HCT116 (cell line): ENCODE measurements around the gene ADGRG6. TPM values are rescaled to one million over a fixed set of nuclear protein-coding genes. Genes with fewer than 3 reads are reported as not detected.

ENCODE experiments used
- ATAC-seq: fragments of 200-7000 bp; cut with Tn5 transposase; 2 replicates; pipeline ENCODE4 v1.9.1; 2020; ENCODE audit warnings: mild to moderate bottlenecking, moderate library complexity
- BruUV-seq: library from RNA; stranded (reverse); fragments of 400-500 nt; replicated peaks from 2 replicates; lab custom pipeline; 2021; lab: Mats Ljungman, UMichigan
- CTCF ChIA-PET: fragments of 300-600 bp; sonication (Branson Sonifier 250); formaldehyde crosslinking; loops from one replicate; lab custom pipeline; 2021; ENCODE audit warnings: antibody characterized with exemption; lab: Charles Lee
- POLR2A ChIA-PET: fragments of 300-600, 350-600 bp; sonication (Branson Sonifier 250); formaldehyde crosslinking; loops from one replicate; lab custom pipeline; 2021; ENCODE audit warnings: antibody characterized with exemption; lab: Charles Lee
- RAD21 ChIA-PET, 2 experiments: fragments of 300-600 bp; sonication (Branson Sonifier 250); formaldehyde crosslinking; loops; one replicate each; lab custom pipeline; 2023; ENCODE audit warnings: low total read pairs in 2 of 2; ENCODE audit not compliant: uncharacterized antibody in 2 of 2, unreplicated experiment in 2 of 2, low non-redundant PET in 1 of 2; lab: Charles Lee
- DNase-seq: peaks from one replicate; pipeline ENCODE4 v3.0.0-alpha.2; 2010; ENCODE audit warnings: low read depth, low spot score
- H2AFZ ChIP-seq: fragments of 200-600 bp; shearing (Covaris generic), sonication (generic); 2 replicates; pipeline ENCODE4 v1.6.1; 2017; ENCODE audit warnings: low read depth, mixed run types, mixed read lengths, antibody characterized with exemption, low read length; ENCODE audit not compliant: poor library complexity, severe bottlenecking
- H3K27ac ChIP-seq: 2 replicates; pipeline ENCODE4 v1.5.1; 2012; ENCODE audit warnings: low read depth, low read length
- H3K27me3 ChIP-seq: fragments of 200-600 bp; sonication (generic); 2 replicates; pipeline ENCODE4 v1.6.1; 2016; ENCODE audit warnings: mixed run types, low read length, mixed read lengths; ENCODE audit not compliant: insufficient read depth
- H3K36me3 ChIP-seq, 2 experiments: fragments of 200-500 bp in 1 of 2; fragments of 200-600 bp in 1 of 2; sonication (Bioruptor generic) in 1 of 2; sonication (generic) in 1 of 2; 2 replicates each; pipeline versions ENCODE4 v1.5.1 to v1.6.1; 2014 to 2016; ENCODE audit warnings: low read length in 2 of 2, inconsistent platforms in 1 of 2, mixed read lengths in 1 of 2, mixed run types in 1 of 2; ENCODE audit not compliant: insufficient read depth in 2 of 2, control insufficient read depth in 1 of 2
- H3K4me1 ChIP-seq, 2 experiments: fragments of 200-600 bp in 1 of 2; sonication (generic) in 1 of 2; 2 replicates each; pipeline versions ENCODE4 v1.5.1 to v1.6.1; 2012 to 2017; ENCODE audit warnings: low read length in 2 of 2, inconsistent platforms in 1 of 2, mild to moderate bottlenecking in 1 of 2, mixed read lengths in 1 of 2, mixed run types in 1 of 2, moderate library complexity in 1 of 2; ENCODE audit not compliant: insufficient read depth in 2 of 2, control insufficient read depth in 1 of 2
- H3K4me2 ChIP-seq: fragments of 200-600 bp; sonication (generic); 2 replicates; pipeline ENCODE4 v1.6.1; 2017; ENCODE audit warnings: mixed run types, low read length, mixed read lengths
- H3K4me3 ChIP-seq, 2 experiments: fragments of 200-600 bp in 1 of 2; sonication (generic) in 1 of 2; replicated peaks in 1 of 2; 2 replicates each; pipeline ENCODE4 v1.5.1; 2011 to 2016; ENCODE audit warnings: low read length in 2 of 2, control low read depth in 1 of 2, low read depth in 1 of 2, mild to moderate bottlenecking in 1 of 2, mixed read lengths in 1 of 2, mixed run types in 1 of 2
- H3K79me2 ChIP-seq: fragments of 200-600 bp; sonication (generic); 2 replicates; pipeline ENCODE4 v1.6.1; 2017; ENCODE audit warnings: mild to moderate bottlenecking, mixed run types, low read length, moderate library complexity, mixed read lengths; ENCODE audit not compliant: insufficient read depth
- H3K9ac ChIP-seq: fragments of 200-600 bp; sonication (generic); 2 replicates; pipeline ENCODE4 v1.6.1; 2016; ENCODE audit warnings: low read length, mixed read lengths
- H3K9me2 ChIP-seq: fragments of 200-600 bp; sonication (generic), shearing (Covaris generic); 2 replicates; pipeline ENCODE4 v1.6.1; 2017; ENCODE audit warnings: mixed run types, mild to moderate bottlenecking, moderate library complexity; ENCODE audit not compliant: insufficient read depth
- H3K9me3 ChIP-seq, 2 experiments: fragments of 200-500 bp in 1 of 2; fragments of 200-600 bp in 1 of 2; sonication (Bioruptor generic) in 1 of 2; sonication (generic) in 1 of 2; 2 replicates each; pipeline ENCODE4 v1.6.1; 2014 to 2017; ENCODE audit warnings: low read length in 2 of 2, mixed read lengths in 2 of 2, inconsistent platforms in 1 of 2, low read depth in 1 of 2, mild to moderate bottlenecking in 1 of 2, mixed run types in 1 of 2, moderate library complexity in 1 of 2; ENCODE audit not compliant: control insufficient read depth in 1 of 2, insufficient read depth in 1 of 2
- H4K20me1 ChIP-seq: fragments of 200-600 bp; sonication (generic), shearing (Covaris generic); 2 replicates; pipeline ENCODE4 v1.6.1; 2017; ENCODE audit warnings: mixed run types, mild to moderate bottlenecking, moderate library complexity; ENCODE audit not compliant: insufficient read depth
- ATF3 ChIP-seq: IDR thresholded peaks from 2 replicates; pipeline ENCODE4 v1.6.1; 2012
- CEBPB ChIP-seq: IDR thresholded peaks from 2 replicates; pipeline ENCODE4 v1.6.1; 2012; ENCODE audit warnings: low read depth
- EZH2 ChIP-seq: fragments of 200-600 bp; sonication (generic); IDR thresholded peaks from 2 replicates; pipeline ENCODE4 v1.6.1; 2017; ENCODE audit warnings: antibody characterized with exemption, mixed run types
- EZH2phosphoT487 ChIP-seq: fragments of 200-600 bp; IDR thresholded peaks from 2 replicates; pipeline ENCODE4 v1.6.1; 2018; ENCODE audit warnings: antibody characterized with exemption, borderline replicate concordance
- POLR2A ChIP-seq: IDR thresholded peaks from 2 replicates; pipeline ENCODE4 v1.7.0; 2011; ENCODE audit warnings: borderline replicate concordance; ENCODE audit not compliant: insufficient read depth, insufficient read length; ENCODE audit errors: extremely low read depth
- POLR2AphosphoS5 ChIP-seq: IDR thresholded peaks from 2 replicates; pipeline ENCODE4 v1.6.1; 2011; ENCODE audit warnings: mild to moderate bottlenecking, low read depth, low read length, moderate library complexity
- RAD21 ChIP-seq: IDR thresholded peaks from 2 replicates; pipeline ENCODE4 v1.6.1; 2012; ENCODE audit warnings: low read depth, mild to moderate bottlenecking
- SIN3A ChIP-seq: IDR thresholded peaks from 2 replicates; pipeline ENCODE4 v1.6.1; 2012; ENCODE audit warnings: low read depth
- SP1 ChIP-seq: IDR thresholded peaks from 2 replicates; pipeline ENCODE4 v1.6.1; 2012; ENCODE audit warnings: low read depth
- SRF ChIP-seq: IDR thresholded peaks from 2 replicates; pipeline ENCODE4 v1.6.1; 2012; ENCODE audit warnings: low read depth
- TCF7L2 ChIP-seq: IDR thresholded peaks from 2 replicates; pipeline ENCODE4 v1.7.0; 2011; ENCODE audit warnings: borderline replicate concordance, inconsistent platforms; ENCODE audit not compliant: insufficient read depth, insufficient read length; ENCODE audit errors: extremely low read depth
- ZFX ChIP-seq: fragments of 450-650 bp; IDR thresholded peaks from 2 replicates; pipeline ENCODE4 v1.6.1; 2017
- ZNF274 ChIP-seq: fragments of 200-500 bp; sonication (Bioruptor generic); IDR thresholded peaks from 2 replicates; pipeline ENCODE4 v1.6.1; 2014; ENCODE audit warnings: mild to moderate bottlenecking, low read depth, low read length, inconsistent platforms
- intact Hi-C: fragments of 100-400 bp; cut with micrococcal nuclease; formaldehyde crosslinking; loops from 2 replicates; pipeline ENCODE4 v1.10.0; 2022
- total RNA-seq: library from RNA; stranded (reverse); gene quantifications from one replicate; pipeline ENCODE4 v1.2.1, GENCODE V29; 2021; ENCODE audit not compliant: unreplicated experiment
- TF ChIP-seq, protein P1 (sequence below), 3 experiments: fragments of 200-600 bp in 1 of 3; sonication (generic) in 1 of 3; IDR thresholded peaks in 2 of 3; conservative IDR thresholded peaks in 1 of 3; 2 replicates each; pipeline ENCODE4 v1.5.1; 2012 to 2017; ENCODE audit warnings: low read depth in 2 of 3, low read length in 2 of 3, antibody characterized with exemption in 1 of 3, borderline replicate concordance in 1 of 3, control low read depth in 1 of 3, mild to moderate bottlenecking in 1 of 3, mixed read lengths in 1 of 3, mixed run types in 1 of 3, moderate library complexity in 1 of 3; ENCODE audit not compliant: insufficient read depth in 1 of 3

Gene ADGRG6
- total RNA-seq, 1 experiment from 2014 or later: 67.9 TPM

GRCh38 chr6:142260748-142261147, 41.1 kb upstream of the ADGRG6 start:
- no peak for TF ChIP-seq TCF7L2
- no peak for TF ChIP-seq ZFX
- no peak for TF ChIP-seq ZNF274
- no peak for TF ChIP-seq EZH2phosphoT487
- no peak for TF ChIP-seq POLR2A
- no peak for TF ChIP-seq EZH2
- TF ChIP-seq, protein P1, sequence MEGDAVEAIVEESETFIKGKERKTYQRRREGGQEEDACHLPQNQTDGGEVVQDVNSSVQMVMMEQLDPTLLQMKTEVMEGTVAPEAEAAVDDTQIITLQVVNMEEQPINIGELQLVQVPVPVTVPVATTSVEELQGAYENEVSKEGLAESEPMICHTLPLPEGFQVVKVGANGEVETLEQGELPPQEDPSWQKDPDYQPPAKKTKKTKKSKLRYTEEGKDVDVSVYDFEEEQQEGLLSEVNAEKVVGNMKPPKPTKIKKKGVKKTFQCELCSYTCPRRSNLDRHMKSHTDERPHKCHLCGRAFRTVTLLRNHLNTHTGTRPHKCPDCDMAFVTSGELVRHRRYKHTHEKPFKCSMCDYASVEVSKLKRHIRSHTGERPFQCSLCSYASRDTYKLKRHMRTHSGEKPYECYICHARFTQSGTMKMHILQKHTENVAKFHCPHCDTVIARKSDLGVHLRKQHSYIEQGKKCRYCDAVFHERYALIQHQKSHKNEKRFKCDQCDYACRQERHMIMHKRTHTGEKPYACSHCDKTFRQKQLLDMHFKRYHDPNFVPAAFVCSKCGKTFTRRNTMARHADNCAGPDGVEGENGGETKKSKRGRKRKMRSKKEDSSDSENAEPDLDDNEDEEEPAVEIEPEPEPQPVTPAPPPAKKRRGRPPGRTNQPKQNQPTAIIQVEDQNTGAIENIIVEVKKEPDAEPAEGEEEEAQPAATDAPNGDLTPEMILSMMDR (IDR thresholded peaks at IDR 0.05 in 2 of 3, conservative IDR thresholded peaks at IDR 0.05 in 1 of 3; ENCODE audit: borderline replicate concordance in 1 of 3, insufficient read depth in 1 of 3, low read depth in 2 of 3, low read length in 2 of 3): no peak
- TF ChIP-seq SRF: no peak
- no peak for TF ChIP-seq ATF3
- H3K36me3 ChIP-seq: no peaks in the 10 kb centered on the region
- no peaks in the 10 kb centered on the region for H3K4me1 ChIP-seq
- H4K20me1 ChIP-seq: no peaks in the 10 kb centered on the region
- no peak overlapping the region for H3K27ac ChIP-seq
- intact Hi-C loops: no loop called here
- H2AFZ ChIP-seq: no peak overlapping the region
- CTCF ChIA-PET: no interaction called here
- no peak overlapping the region for H3K4me3 ChIP-seq
- no peaks in the 10 kb centered on the region for H3K27me3 ChIP-seq
- POLR2A ChIA-PET: no interaction called here
- RAD21 ChIA-PET: no interaction called here
- ATAC-seq (no peak), DNase-seq (no peak)
- H3K9me2 ChIP-seq: no peaks in the 10 kb centered on the region
- H3K9ac ChIP-seq: no peak overlapping the region
- H3K4me2 ChIP-seq: no peak overlapping the region
- BruUV-seq: no TSS peak
- H3K79me2 ChIP-seq: no peaks in the 10 kb centered on the region
- no peaks in the 10 kb centered on the region for H3K9me3 ChIP-seq

GRCh38 chr6:142262231-142262630, 39.6 kb upstream of the ADGRG6 start:
- Histone ChIP-seq H3K9me3 (no peaks in the 10 kb centered on the region), H3K4me1 (no peaks in the 10 kb centered on the region), H3K4me2 (no peak overlapping the region), H4K20me1 (no peaks in the 10 kb centered on the region), H3K9me2 (no peaks in the 10 kb centered on the region), H3K36me3 (no peaks in the 10 kb centered on the region), H2AFZ (no peak overlapping the region), H3K4me3 (no peak overlapping the region), H3K9ac (no peak overlapping the region), H3K79me2 (no peaks in the 10 kb centered on the region), H3K27me3 (no peaks in the 10 kb centered on the region), H3K27ac (no peak overlapping the region)
- ChIA-PET RAD21 (no interaction called here), CTCF (no interaction called here), POLR2A (no interaction called here)
- no TSS peak for BruUV-seq
- no peak for ATAC-seq
- TF ChIP-seq EZH2 (no peak), POLR2A (no peak), SIN3A (no peak), SP1 (no peak), CEBPB (no peak), TCF7L2 (no peak), RAD21 (no peak), EZH2phosphoT487 (no peak), ATF3 (no peak), POLR2AphosphoS5 (no peak)
- TF ChIP-seq, protein P1 (IDR thresholded peaks at IDR 0.05 in 2 of 3, conservative IDR thresholded peaks at IDR 0.05 in 1 of 3; ENCODE audit: borderline replicate concordance in 1 of 3, insufficient read depth in 1 of 3, low read depth in 2 of 3, low read length in 2 of 3): no peak
- no peak for DNase-seq
- intact Hi-C loops: no loop called here
